Neural cell (in vitro differentiated cells): Measurements from ENCODE around the gene CREBBP. TPM values are rescaled to one million over a fixed set of nuclear protein-coding genes. Genes with fewer than 3 reads are reported as not detected.

Experiments used
- H2AFZ ChIP-seq: fragments of 200-600, 300-800 bp; sonication (generic), shearing (Covaris generic); 2 replicates; pipeline ENCODE4 v1.6.0; 2014; ENCODE audit warnings: low read depth, mild to moderate bottlenecking, antibody characterized with exemption, low read length, moderate library complexity
- H3F3A ChIP-seq: fragments of 200-600 bp; shearing (Covaris generic); 2 replicates; pipeline ENCODE4 v1.6.1; 2016; ENCODE audit warnings: mild to moderate bottlenecking, moderate library complexity, mixed read lengths, antibody characterized with exemption, low read length; ENCODE audit not compliant: insufficient read depth, poor library complexity, severe bottlenecking
- H3K27ac ChIP-seq: fragments of 200-600, 300-800 bp; sonication (generic), shearing (Covaris generic); 2 replicates; pipeline ENCODE4 v1.5.1; 2014; ENCODE audit warnings: mild to moderate bottlenecking, low read length, moderate library complexity
- H3K27me3 ChIP-seq: fragments of 300-800, 200-600 bp; sonication (generic), shearing (Covaris generic); 2 replicates; pipeline ENCODE4 v1.6.0; 2014; ENCODE audit warnings: mild to moderate bottlenecking, low read depth, low read length, moderate library complexity; ENCODE audit not compliant: insufficient read depth
- H3K36me3 ChIP-seq: fragments of 300-800, 200-600 bp; sonication (generic), shearing (Covaris generic); 2 replicates; pipeline ENCODE4 v1.5.1; 2014; ENCODE audit warnings: mild to moderate bottlenecking, antibody characterized with exemption, low read length, moderate library complexity; ENCODE audit not compliant: insufficient read depth
- H3K4me2 ChIP-seq: fragments of 300-800, 200-600 bp; sonication (generic), shearing (Covaris generic); 2 replicates; pipeline ENCODE4 v1.6.0; 2014; ENCODE audit warnings: mild to moderate bottlenecking, low read length
- H3K4me3 ChIP-seq: fragments of 300-800, 200-600 bp; sonication (generic), shearing (Covaris generic); 2 replicates; pipeline ENCODE4 v1.5.1; 2014; ENCODE audit warnings: mild to moderate bottlenecking, low read length, moderate library complexity
- H3K79me2 ChIP-seq: fragments of 200-600 bp; shearing (Covaris generic); replicated peaks from 2 replicates; pipeline ENCODE4 v1.6.0; 2014; ENCODE audit warnings: mild to moderate bottlenecking, low read length, moderate library complexity; ENCODE audit not compliant: insufficient read depth
- H3K9ac ChIP-seq: fragments of 300-800, 200-600 bp; sonication (generic), shearing (Covaris generic); 2 replicates; pipeline ENCODE4 v1.6.1; 2016; ENCODE audit warnings: mild to moderate bottlenecking, low read length, mixed read lengths
- H3K9me2 ChIP-seq: fragments of 200-600 bp; shearing (Covaris generic); 2 replicates; pipeline ENCODE4 v1.6.1; 2016; ENCODE audit warnings: mild to moderate bottlenecking, low read length, mixed read lengths; ENCODE audit not compliant: insufficient read depth
- H3K9me3 ChIP-seq: fragments of 200-600, 300-800 bp; sonication (generic), shearing (Covaris generic); 2 replicates; pipeline ENCODE4 v1.6.1; 2016; ENCODE audit warnings: mild to moderate bottlenecking, mixed run types, low read length, moderate library complexity, mixed read lengths
- H4K20me1 ChIP-seq: fragments of 200-600 bp; shearing (Covaris generic); 2 replicates; pipeline ENCODE4 v1.6.1; 2016; ENCODE audit warnings: mild to moderate bottlenecking, mixed run types; ENCODE audit not compliant: insufficient read depth
- EP300 ChIP-seq: fragments of 450-650 bp; conservative IDR thresholded peaks from 2 replicates; pipeline ENCODE4 v1.6.1; 2014; ENCODE audit warnings: antibody characterized with exemption, mild to moderate bottlenecking, moderate library complexity; ENCODE audit not compliant: poor library complexity, severe bottlenecking
- EZH2 ChIP-seq: fragments of 200-600, 300-800 bp; shearing (Covaris generic), sonication (generic); IDR thresholded peaks from 2 replicates; pipeline ENCODE4 v1.6.1; 2014; ENCODE audit warnings: antibody characterized with exemption, low read length, borderline replicate concordance, mild to moderate bottlenecking; ENCODE audit not compliant: insufficient read depth, poor library complexity, severe bottlenecking
- MXI1 ChIP-seq: fragments of 450-650 bp; conservative IDR thresholded peaks from 2 replicates; pipeline ENCODE4 v1.6.1; 2014; ENCODE audit warnings: antibody characterized with exemption, mild to moderate bottlenecking; ENCODE audit not compliant: poor library complexity, severe bottlenecking
- POLR2AphosphoS5 ChIP-seq: IDR thresholded peaks from 2 replicates; pipeline ENCODE4 v1.6.1; 2012
- RAD21 ChIP-seq: fragments of 450-650 bp; conservative IDR thresholded peaks from 2 replicates; pipeline ENCODE4 v1.6.1; 2014; ENCODE audit warnings: antibody characterized with exemption, mild to moderate bottlenecking, moderate library complexity
- SMC3 ChIP-seq: fragments of 450-650 bp; conservative IDR thresholded peaks from 2 replicates; pipeline ENCODE4 v1.6.1; 2014; ENCODE audit warnings: antibody characterized with exemption, mild to moderate bottlenecking, moderate library complexity; ENCODE audit not compliant: poor library complexity
- TAF1 ChIP-seq: IDR thresholded peaks from 2 replicates; pipeline ENCODE4 v1.6.1; 2012; ENCODE audit warnings: low read depth
- polyA plus RNA-seq: library from polyadenylated mRNA; depleted of rRNA; stranded (reverse); fragments of >200 nt; gene quantifications from 2 replicates; pipeline ENCODE4 v1.2.3, GENCODE V29; 2014
- TF ChIP-seq, protein P1 (sequence below): IDR thresholded peaks from 2 replicates; pipeline ENCODE4 v1.6.1; 2012; ENCODE audit warnings: borderline replicate concordance
- TF ChIP-seq, protein P2 (sequence below): fragments of 450-650 bp; IDR thresholded peaks from 2 replicates; pipeline ENCODE4 v1.5.1; 2014; ENCODE audit warnings: antibody characterized with exemption, mild to moderate bottlenecking, moderate library complexity; ENCODE audit not compliant: poor library complexity, severe bottlenecking

The CREBBP gene
- polyA plus RNA-seq, 1 donor from 2014 or later: 3.3 TPM

DNA sequence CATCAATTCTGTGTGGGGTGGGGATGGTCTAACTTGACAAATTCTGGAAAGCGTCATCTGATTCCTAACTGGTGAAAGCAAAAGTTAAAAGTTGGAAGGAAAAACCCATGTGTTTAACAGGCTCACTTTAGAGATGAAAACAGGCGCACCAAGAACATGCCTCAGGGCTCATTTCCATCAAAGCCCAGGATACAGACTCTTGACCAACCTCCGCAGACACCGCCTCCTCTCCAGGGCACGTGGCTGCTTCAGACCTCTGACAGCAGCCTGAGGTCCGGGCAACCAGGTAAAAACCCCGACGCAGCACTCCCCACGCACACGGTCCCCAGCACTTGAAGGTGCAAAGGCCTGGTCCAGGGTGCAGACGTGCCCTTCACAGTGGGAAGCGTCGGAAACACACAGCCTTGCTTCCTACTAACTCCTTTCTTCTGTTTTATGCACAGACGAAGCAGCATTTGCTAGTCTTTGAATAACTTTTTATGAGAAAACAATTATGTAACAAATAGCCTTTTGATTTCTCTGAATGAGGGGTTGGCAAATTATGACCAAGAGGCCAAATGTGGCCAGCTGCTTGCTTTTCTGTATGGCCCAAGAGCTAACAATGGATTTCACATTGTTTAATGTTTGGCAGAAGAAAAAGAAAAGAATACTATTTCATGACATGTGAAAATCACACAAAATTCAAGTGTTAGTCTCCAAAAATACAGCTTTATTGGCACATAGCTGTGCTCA lies 119.0 kb downstream of the CREBBP start:
- peaks cover 4% of the 10 kb centered on the region for H3K79me2 ChIP-seq
- no peak overlapping the region for H3K27ac ChIP-seq
- H3K27me3 ChIP-seq: no peaks in the 10 kb centered on the region
- no peak overlapping the region for H3K4me3 ChIP-seq
- H3F3A ChIP-seq: no peaks in the 10 kb centered on the region
- no peaks in the 10 kb centered on the region for H3K9me3 ChIP-seq
- no peak overlapping the region for H3K4me2 ChIP-seq
- H4K20me1 ChIP-seq: no peaks in the 10 kb centered on the region
- no peak for TF ChIP-seq POLR2AphosphoS5
- no peak for TF ChIP-seq EZH2
- no peak for TF ChIP-seq MXI1
- TF ChIP-seq TAF1: no peak
- TF ChIP-seq RAD21: no peak
- no peak for TF ChIP-seq EP300
- TF ChIP-seq, protein P1, sequence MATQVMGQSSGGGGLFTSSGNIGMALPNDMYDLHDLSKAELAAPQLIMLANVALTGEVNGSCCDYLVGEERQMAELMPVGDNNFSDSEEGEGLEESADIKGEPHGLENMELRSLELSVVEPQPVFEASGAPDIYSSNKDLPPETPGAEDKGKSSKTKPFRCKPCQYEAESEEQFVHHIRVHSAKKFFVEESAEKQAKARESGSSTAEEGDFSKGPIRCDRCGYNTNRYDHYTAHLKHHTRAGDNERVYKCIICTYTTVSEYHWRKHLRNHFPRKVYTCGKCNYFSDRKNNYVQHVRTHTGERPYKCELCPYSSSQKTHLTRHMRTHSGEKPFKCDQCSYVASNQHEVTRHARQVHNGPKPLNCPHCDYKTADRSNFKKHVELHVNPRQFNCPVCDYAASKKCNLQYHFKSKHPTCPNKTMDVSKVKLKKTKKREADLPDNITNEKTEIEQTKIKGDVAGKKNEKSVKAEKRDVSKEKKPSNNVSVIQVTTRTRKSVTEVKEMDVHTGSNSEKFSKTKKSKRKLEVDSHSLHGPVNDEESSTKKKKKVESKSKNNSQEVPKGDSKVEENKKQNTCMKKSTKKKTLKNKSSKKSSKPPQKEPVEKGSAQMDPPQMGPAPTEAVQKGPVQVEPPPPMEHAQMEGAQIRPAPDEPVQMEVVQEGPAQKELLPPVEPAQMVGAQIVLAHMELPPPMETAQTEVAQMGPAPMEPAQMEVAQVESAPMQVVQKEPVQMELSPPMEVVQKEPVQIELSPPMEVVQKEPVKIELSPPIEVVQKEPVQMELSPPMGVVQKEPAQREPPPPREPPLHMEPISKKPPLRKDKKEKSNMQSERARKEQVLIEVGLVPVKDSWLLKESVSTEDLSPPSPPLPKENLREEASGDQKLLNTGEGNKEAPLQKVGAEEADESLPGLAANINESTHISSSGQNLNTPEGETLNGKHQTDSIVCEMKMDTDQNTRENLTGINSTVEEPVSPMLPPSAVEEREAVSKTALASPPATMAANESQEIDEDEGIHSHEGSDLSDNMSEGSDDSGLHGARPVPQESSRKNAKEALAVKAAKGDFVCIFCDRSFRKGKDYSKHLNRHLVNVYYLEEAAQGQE: no peak
- TF ChIP-seq, protein P2, sequence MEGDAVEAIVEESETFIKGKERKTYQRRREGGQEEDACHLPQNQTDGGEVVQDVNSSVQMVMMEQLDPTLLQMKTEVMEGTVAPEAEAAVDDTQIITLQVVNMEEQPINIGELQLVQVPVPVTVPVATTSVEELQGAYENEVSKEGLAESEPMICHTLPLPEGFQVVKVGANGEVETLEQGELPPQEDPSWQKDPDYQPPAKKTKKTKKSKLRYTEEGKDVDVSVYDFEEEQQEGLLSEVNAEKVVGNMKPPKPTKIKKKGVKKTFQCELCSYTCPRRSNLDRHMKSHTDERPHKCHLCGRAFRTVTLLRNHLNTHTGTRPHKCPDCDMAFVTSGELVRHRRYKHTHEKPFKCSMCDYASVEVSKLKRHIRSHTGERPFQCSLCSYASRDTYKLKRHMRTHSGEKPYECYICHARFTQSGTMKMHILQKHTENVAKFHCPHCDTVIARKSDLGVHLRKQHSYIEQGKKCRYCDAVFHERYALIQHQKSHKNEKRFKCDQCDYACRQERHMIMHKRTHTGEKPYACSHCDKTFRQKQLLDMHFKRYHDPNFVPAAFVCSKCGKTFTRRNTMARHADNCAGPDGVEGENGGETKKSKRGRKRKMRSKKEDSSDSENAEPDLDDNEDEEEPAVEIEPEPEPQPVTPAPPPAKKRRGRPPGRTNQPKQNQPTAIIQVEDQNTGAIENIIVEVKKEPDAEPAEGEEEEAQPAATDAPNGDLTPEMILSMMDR: no peak
- no peak for TF ChIP-seq SMC3
- H2AFZ ChIP-seq: no peak overlapping the region
- no peak overlapping the region for H3K9ac ChIP-seq
- no peaks in the 10 kb centered on the region for H3K9me2 ChIP-seq
- H3K36me3 ChIP-seq: peaks cover 6% of the 10 kb centered on the region

DNA sequence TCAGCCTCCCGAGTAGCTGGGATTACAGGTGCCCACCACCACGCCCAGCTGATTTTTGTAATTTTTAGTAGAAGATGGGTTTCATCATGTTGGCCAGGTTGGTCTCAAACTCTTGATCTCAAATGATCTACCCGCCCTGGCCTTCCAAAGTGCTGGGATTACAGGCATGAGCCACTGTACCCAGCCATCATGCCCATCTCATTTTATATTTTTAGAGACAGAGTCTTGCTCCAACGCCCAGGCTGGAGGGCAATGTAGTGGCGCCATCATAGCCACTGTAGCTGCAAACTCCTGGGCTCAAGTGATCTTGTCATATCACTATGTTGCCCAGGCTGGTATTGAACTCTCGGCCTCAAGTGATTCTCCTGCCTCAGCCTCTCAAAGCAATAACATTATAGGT lies 120.0 kb downstream of the CREBBP start:
- peaks cover 4% of the 10 kb centered on the region for H3K79me2 ChIP-seq
- no peak overlapping the region for H2AFZ ChIP-seq
- H3K4me3 ChIP-seq: no peak overlapping the region
- H4K20me1 ChIP-seq: no peaks in the 10 kb centered on the region
- H3K9me3 ChIP-seq: no peaks in the 10 kb centered on the region
- H3F3A ChIP-seq: no peaks in the 10 kb centered on the region
- no peak overlapping the region for H3K27ac ChIP-seq
- no peak for TF ChIP-seq RAD21
- TF ChIP-seq EP300: no peak
- TF ChIP-seq, protein P2: no peak
- TF ChIP-seq SMC3: no peak
- TF ChIP-seq, protein P1: no peak
- no peak for TF ChIP-seq POLR2AphosphoS5
- no peak for TF ChIP-seq TAF1
- TF ChIP-seq MXI1: no peak
- TF ChIP-seq EZH2: no peak
- no peaks in the 10 kb centered on the region for H3K27me3 ChIP-seq
- peaks cover 10% of the 10 kb centered on the region for H3K36me3 ChIP-seq
- H3K9me2 ChIP-seq: no peaks in the 10 kb centered on the region
- no peak overlapping the region for H3K9ac ChIP-seq
- H3K4me2 ChIP-seq: no peak overlapping the region
